ENCODE measurements around the gene PSTPIP1. TPM values are rescaled to one million over a fixed set of nuclear protein-coding genes. Genes with fewer than 3 reads are reported as not detected.

The PSTPIP1 gene
- total and polyA plus RNA-seq, 2 experiments from 2014 or later, result 0.80 to 3.7 TPM

GRCh38 chr15:76954744-76955143 is 40.2 kb upstream of the PSTPIP1 start:
- Mint-ChIP-seq H3K4me3 (no peak overlapping the region), H3K9me3 (no peaks in the 10 kb centered on the region), H3K27me3 (ENCODE audit: insufficient read depth, low read depth, poor library complexity) (peaks cover 2% of the 10 kb centered on the region), H3K27ac (no peak overlapping the region; the same call in 1 of the 2 replicates), H3K4me1 (peaks cover 4% of the 10 kb centered on the region; the same call in 1 of the 3 replicates), H3K36me3 (ENCODE audit: low read depth) (peaks cover 12% of the 10 kb centered on the region)
- Histone ChIP-seq H3K4me3 (no peak overlapping the region), H3K9me2 (ENCODE audit: insufficient read depth) (no peaks in the 10 kb centered on the region), H3K36me3 (ENCODE audit: insufficient read depth) (peaks cover 4% of the 10 kb centered on the region; the same call in 1 of the 2 replicates), H2AFZ (no peak overlapping the region), H3K27ac (ENCODE audit: low read depth) (peak overlapping the region; percentile 65; the same call in 1 of the 2 replicates), H3K4me1 (ENCODE audit: insufficient read depth) (peaks cover 12% of the 10 kb centered on the region), H4K20me1 (replicated peaks; ENCODE audit: insufficient read depth) (0 out of 2 replicates have a peak, but pooled peaks cover 7% of the 10 kb centered on the region), H3K79me2 (replicated peaks; ENCODE audit: insufficient read depth) (no peaks in the 10 kb centered on the region), H3K4me2 (no peak overlapping the region), H3K27me3 (ENCODE audit: insufficient read depth) (no peaks in the 10 kb centered on the region), H3F3A (replicated peaks; ENCODE audit: low read depth) (no peaks in the 10 kb centered on the region)
- TF ChIP-seq, protein P1, sequence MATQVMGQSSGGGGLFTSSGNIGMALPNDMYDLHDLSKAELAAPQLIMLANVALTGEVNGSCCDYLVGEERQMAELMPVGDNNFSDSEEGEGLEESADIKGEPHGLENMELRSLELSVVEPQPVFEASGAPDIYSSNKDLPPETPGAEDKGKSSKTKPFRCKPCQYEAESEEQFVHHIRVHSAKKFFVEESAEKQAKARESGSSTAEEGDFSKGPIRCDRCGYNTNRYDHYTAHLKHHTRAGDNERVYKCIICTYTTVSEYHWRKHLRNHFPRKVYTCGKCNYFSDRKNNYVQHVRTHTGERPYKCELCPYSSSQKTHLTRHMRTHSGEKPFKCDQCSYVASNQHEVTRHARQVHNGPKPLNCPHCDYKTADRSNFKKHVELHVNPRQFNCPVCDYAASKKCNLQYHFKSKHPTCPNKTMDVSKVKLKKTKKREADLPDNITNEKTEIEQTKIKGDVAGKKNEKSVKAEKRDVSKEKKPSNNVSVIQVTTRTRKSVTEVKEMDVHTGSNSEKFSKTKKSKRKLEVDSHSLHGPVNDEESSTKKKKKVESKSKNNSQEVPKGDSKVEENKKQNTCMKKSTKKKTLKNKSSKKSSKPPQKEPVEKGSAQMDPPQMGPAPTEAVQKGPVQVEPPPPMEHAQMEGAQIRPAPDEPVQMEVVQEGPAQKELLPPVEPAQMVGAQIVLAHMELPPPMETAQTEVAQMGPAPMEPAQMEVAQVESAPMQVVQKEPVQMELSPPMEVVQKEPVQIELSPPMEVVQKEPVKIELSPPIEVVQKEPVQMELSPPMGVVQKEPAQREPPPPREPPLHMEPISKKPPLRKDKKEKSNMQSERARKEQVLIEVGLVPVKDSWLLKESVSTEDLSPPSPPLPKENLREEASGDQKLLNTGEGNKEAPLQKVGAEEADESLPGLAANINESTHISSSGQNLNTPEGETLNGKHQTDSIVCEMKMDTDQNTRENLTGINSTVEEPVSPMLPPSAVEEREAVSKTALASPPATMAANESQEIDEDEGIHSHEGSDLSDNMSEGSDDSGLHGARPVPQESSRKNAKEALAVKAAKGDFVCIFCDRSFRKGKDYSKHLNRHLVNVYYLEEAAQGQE (IDR thresholded peaks at IDR 0.05; ENCODE audit: unreplicated experiment), result no peak
- no peak for TF ChIP-seq POLR2AphosphoS5 (IDR thresholded peaks at IDR 0.05; ENCODE audit: low read depth)
- no peak for TF ChIP-seq NANOG (IDR thresholded peaks at IDR 0.05; ENCODE audit: borderline replicate concordance)
- TF ChIP-seq EZH2phosphoT487 (IDR thresholded peaks at IDR 0.05; ENCODE audit: unreplicated experiment), result no peak
- TF ChIP-seq, protein P2, sequence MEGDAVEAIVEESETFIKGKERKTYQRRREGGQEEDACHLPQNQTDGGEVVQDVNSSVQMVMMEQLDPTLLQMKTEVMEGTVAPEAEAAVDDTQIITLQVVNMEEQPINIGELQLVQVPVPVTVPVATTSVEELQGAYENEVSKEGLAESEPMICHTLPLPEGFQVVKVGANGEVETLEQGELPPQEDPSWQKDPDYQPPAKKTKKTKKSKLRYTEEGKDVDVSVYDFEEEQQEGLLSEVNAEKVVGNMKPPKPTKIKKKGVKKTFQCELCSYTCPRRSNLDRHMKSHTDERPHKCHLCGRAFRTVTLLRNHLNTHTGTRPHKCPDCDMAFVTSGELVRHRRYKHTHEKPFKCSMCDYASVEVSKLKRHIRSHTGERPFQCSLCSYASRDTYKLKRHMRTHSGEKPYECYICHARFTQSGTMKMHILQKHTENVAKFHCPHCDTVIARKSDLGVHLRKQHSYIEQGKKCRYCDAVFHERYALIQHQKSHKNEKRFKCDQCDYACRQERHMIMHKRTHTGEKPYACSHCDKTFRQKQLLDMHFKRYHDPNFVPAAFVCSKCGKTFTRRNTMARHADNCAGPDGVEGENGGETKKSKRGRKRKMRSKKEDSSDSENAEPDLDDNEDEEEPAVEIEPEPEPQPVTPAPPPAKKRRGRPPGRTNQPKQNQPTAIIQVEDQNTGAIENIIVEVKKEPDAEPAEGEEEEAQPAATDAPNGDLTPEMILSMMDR (conservative IDR thresholded peaks at IDR 0.05; ENCODE audit: low read depth in 2 of 2), result no peak
- TF ChIP-seq ZNF114 (CRISPR knock-in tag; IDR thresholded peaks at IDR 0.05), result no peak
- TF ChIP-seq, protein P3, sequence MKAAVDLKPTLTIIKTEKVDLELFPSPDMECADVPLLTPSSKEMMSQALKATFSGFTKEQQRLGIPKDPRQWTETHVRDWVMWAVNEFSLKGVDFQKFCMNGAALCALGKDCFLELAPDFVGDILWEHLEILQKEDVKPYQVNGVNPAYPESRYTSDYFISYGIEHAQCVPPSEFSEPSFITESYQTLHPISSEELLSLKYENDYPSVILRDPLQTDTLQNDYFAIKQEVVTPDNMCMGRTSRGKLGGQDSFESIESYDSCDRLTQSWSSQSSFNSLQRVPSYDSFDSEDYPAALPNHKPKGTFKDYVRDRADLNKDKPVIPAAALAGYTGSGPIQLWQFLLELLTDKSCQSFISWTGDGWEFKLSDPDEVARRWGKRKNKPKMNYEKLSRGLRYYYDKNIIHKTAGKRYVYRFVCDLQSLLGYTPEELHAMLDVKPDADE (IDR thresholded peaks at IDR 0.05), result no peak
- no peak for TF ChIP-seq CREB1 (CRISPR knock-in tag; IDR thresholded peaks at IDR 0.05; ENCODE audit: low read depth)
- no peak for TF ChIP-seq ZNF331 (CRISPR knock-in tag; IDR thresholded peaks at IDR 0.05; ENCODE audit: low read depth)
- TF ChIP-seq EZH2 (IDR thresholded peaks at IDR 0.05; ENCODE audit: low read depth, unreplicated experiment), result no peak
- no peak for TF ChIP-seq STAT1 (IDR thresholded peaks at IDR 0.05; ENCODE audit: unreplicated experiment)
- no peak for TF ChIP-seq ZNF462 (CRISPR knock-in tag; IDR thresholded peaks at IDR 0.05)
- no peak for TF ChIP-seq JUNB (IDR thresholded peaks at IDR 0.05; ENCODE audit: unreplicated experiment)
- DNase-seq (ENCODE audit: low spot score), result no peak
- no peak for ATAC-seq
